ENCODE data around the gene REV1. TPM values are rescaled to one million over a fixed set of nuclear protein-coding genes. Genes with fewer than 3 reads are reported as not detected.

Gene REV1
- total RNA-seq, 1 experiment from 2014 or later = 38.7 TPM

- DNase-seq (ENCODE audit: low spot score) (no peak), ATAC-seq (no peak)
- Mint-ChIP-seq H3K36me3 (peaks cover 7% of the 10 kb centered on the region; the same call in 1 of the 2 replicates), H3K4me3 (no peak overlapping the region), H3K27me3 (ENCODE audit: low read depth) (peaks cover 4% of the 10 kb centered on the region; the same call in 1 of the 2 replicates), H3K4me1 (peaks cover 70% of the 10 kb centered on the region), H3K9me3 (no peaks in the 10 kb centered on the region), H3K27ac (peak overlapping the region; percentile 39; the same call in 1 of the 2 replicates)
- POLR2A ChIA-PET = no interaction called here
- TF ChIP-seq ZNF671 (CRISPR knock-in tag; IDR thresholded peaks at IDR 0.05) (no peak), ATF2 (CRISPR knock-in tag; IDR thresholded peaks at IDR 0.05; ENCODE audit: borderline replicate concordance, low read depth) (no peak), USF1 (CRISPR knock-in tag; IDR thresholded peaks at IDR 0.05) (no peak), ZBTB43 (CRISPR knock-in tag; IDR thresholded peaks at IDR 0.05) (no peak), NR2C2 (CRISPR knock-in tag; IDR thresholded peaks at IDR 0.05) (no peak), ATF6 (CRISPR knock-in tag; IDR thresholded peaks at IDR 0.05) (no peak), ZNF121 (CRISPR knock-in tag; IDR thresholded peaks at IDR 0.05) (no peak), ZNF138 (CRISPR knock-in tag; conservative IDR thresholded peaks at IDR 0.05) (no peak), SMAD4 (CRISPR knock-in tag; IDR thresholded peaks at IDR 0.05) (no peak), ZBTB21 (CRISPR knock-in tag; IDR thresholded peaks at IDR 0.05; ENCODE audit: borderline replicate concordance) (no peak), CREM (CRISPR knock-in tag; IDR thresholded peaks at IDR 0.05) (no peak), ZNF281 (CRISPR knock-in tag; IDR thresholded peaks at IDR 0.05) (no peak), ERG (CRISPR knock-in tag; IDR thresholded peaks at IDR 0.05) (no peak), MYBL2 (CRISPR knock-in tag; IDR thresholded peaks at IDR 0.05) (no peak), NR3C1 (CRISPR knock-in tag; conservative IDR thresholded peaks at IDR 0.05; ENCODE audit: low read depth) (no peak), TEAD4 (CRISPR knock-in tag; IDR thresholded peaks at IDR 0.05) (no peak)
- CTCF ChIA-PET = no interaction called here
Observed at GRCh38 chr2:99484205-99484604, 5.6 kb downstream of the REV1 start.

GRCh38 chr2:99481941-99482340 is 7.9 kb downstream of the REV1 start:
- no peak for TF ChIP-seq ZBTB21 (CRISPR knock-in tag; IDR thresholded peaks at IDR 0.05; ENCODE audit: borderline replicate concordance)
- no peak for TF ChIP-seq SOX15 (CRISPR knock-in tag; IDR thresholded peaks at IDR 0.05)
- TF ChIP-seq ATF1 (CRISPR knock-in tag; IDR thresholded peaks at IDR 0.05) = no peak
- no peak for TF ChIP-seq ELF4 (CRISPR knock-in tag; IDR thresholded peaks at IDR 0.05; ENCODE audit: low read depth)
- TF ChIP-seq ZNF423 (CRISPR knock-in tag; IDR thresholded peaks at IDR 0.05) = no peak
- Mint-ChIP-seq H3K9me3 (no peaks in the 10 kb centered on the region), H3K4me3 (no peak overlapping the region), H3K36me3 (peaks cover 2% of the 10 kb centered on the region; the same call in 1 of the 2 replicates), H3K27ac (peak overlapping the region; percentile 93), H3K4me1 (peaks cover 67% of the 10 kb centered on the region), H3K27me3 (ENCODE audit: low read depth) (no peaks in the 10 kb centered on the region)
- ChIA-PET POLR2A (no interaction called here), CTCF (no interaction called here)
- no peak for DNase-seq (ENCODE audit: low spot score)
- ATAC-seq = peak; percentile 85

All from WTC11 (cell line).